CD14-positive monocyte (primary cell): Measurements from ENCODE around the gene TMEM106A. TPM values are rescaled to one million over a fixed set of nuclear protein-coding genes. Genes with fewer than 3 reads are reported as not detected.
"Not testable (repeated sequence)": the region's sequence is repeated elsewhere in the genome, so short reads cannot be mapped to it uniquely, and the experiment has no call there.

ENCODE experiments used
- DNase-seq, 3 donors: peaks; one replicate each; pipeline ENCODE4 v3.0.0-alpha.2; 2011 to 2022
- H2AFZ ChIP-seq: 2 replicates; pipeline ENCODE4 v1.6.0; 2012; ENCODE audit warnings: mild to moderate bottlenecking, low read depth, low read length, inconsistent platforms; ENCODE audit not compliant: insufficient read depth, poor library complexity, severe bottlenecking
- H3K27ac ChIP-seq, 2 donors: 1 replicate in 1 of 2; 2 replicates in 1 of 2; pipeline ENCODE4 v1.5.1; 2012 to 2013; ENCODE audit warnings: low read length in 2 of 2, control low read depth in 1 of 2, inconsistent platforms in 1 of 2, low read depth in 1 of 2, mild to moderate bottlenecking in 1 of 2
- H3K27me3 ChIP-seq, 2 donors: one replicate each; pipeline versions ENCODE4 v1.6.0 to v1.6.1; 2011 to 2013; ENCODE audit warnings: low read length in 2 of 2; ENCODE audit not compliant: control insufficient read depth in 2 of 2, insufficient read depth in 2 of 2
- H3K36me3 ChIP-seq, 2 donors: replicated peaks in 1 of 2; 1 replicate in 1 of 2; 2 replicates in 1 of 2; pipeline versions ENCODE4 v1.5.1 to v1.6.1; 2012 to 2013; ENCODE audit warnings: low read length in 2 of 2, control low read depth in 1 of 2, inconsistent platforms in 1 of 2, mild to moderate bottlenecking in 1 of 2; ENCODE audit not compliant: insufficient read depth in 2 of 2, control insufficient read depth in 1 of 2
- H3K4me1 ChIP-seq, 2 donors: 1 replicate in 1 of 2; 2 replicates in 1 of 2; pipeline versions ENCODE4 v1.5.1 to v1.6.1; 2012 to 2013; ENCODE audit warnings: low read length in 2 of 2, control low read depth in 1 of 2, inconsistent platforms in 1 of 2, mild to moderate bottlenecking in 1 of 2, moderate library complexity in 1 of 2; ENCODE audit not compliant: insufficient read depth in 2 of 2, control insufficient read depth in 1 of 2
- H3K4me2 ChIP-seq: replicated peaks from 2 replicates; pipeline ENCODE3; 2012; ENCODE audit warnings: low read length, moderate library complexity, mild to moderate bottlenecking; ENCODE audit not compliant: poor library complexity, severe bottlenecking; ENCODE audit errors: extremely low read depth
- H3K4me3 ChIP-seq, 3 experiments: fragments of 200-600 bp in 1 of 3; sonication (generic) in 1 of 3; replicated peaks in 1 of 3; 1 replicate in 2 of 3; 2 replicates in 1 of 3; pipeline ENCODE4 v1.5.1; 2011 to 2013; ENCODE audit warnings: low read length in 3 of 3, mild to moderate bottlenecking in 3 of 3, control low read depth in 2 of 3, low read depth in 2 of 3, inconsistent platforms in 1 of 3, moderate library complexity in 1 of 3
- H3K79me2 ChIP-seq: 2 replicates; pipeline ENCODE4 v1.6.0; 2012; ENCODE audit warnings: mild to moderate bottlenecking, control low read depth, inconsistent platforms, low read length, moderate library complexity; ENCODE audit not compliant: insufficient read depth
- H3K9ac ChIP-seq: 2 replicates; pipeline ENCODE4 v1.6.0; 2017; ENCODE audit warnings: low read length, mild to moderate bottlenecking; ENCODE audit not compliant: insufficient read depth, poor library complexity, severe bottlenecking
- H3K9me3 ChIP-seq, 2 donors: replicated peaks in 1 of 2; 1 replicate in 1 of 2; 2 replicates in 1 of 2; pipeline versions ENCODE4 v1.5.1 to v1.6.1; 2012 to 2013; ENCODE audit warnings: low read length in 2 of 2, control low read depth in 1 of 2; ENCODE audit not compliant: control insufficient read depth in 1 of 2, insufficient read depth in 1 of 2
- H4K20me1 ChIP-seq: 2 replicates; pipeline ENCODE4 v1.6.0; 2012; ENCODE audit warnings: mild to moderate bottlenecking, low read length, control low read depth, moderate library complexity; ENCODE audit not compliant: insufficient read depth
- H3K27ac Mint-ChIP-seq, 7 donors: one replicate each; pipeline ENCODE4 v1.8.0; 2020; ENCODE audit warnings: mild to moderate bottlenecking in 7 of 7, mixed read lengths in 7 of 7, moderate library complexity in 6 of 7, inconsistent platforms in 2 of 7
- H3K27me3 Mint-ChIP-seq, 3 donors: one replicate each; pipeline ENCODE4 v1.8.0; 2021 to 2022; ENCODE audit warnings: low read depth in 3 of 3, mild to moderate bottlenecking in 3 of 3, mixed read lengths in 3 of 3, moderate library complexity in 3 of 3, inconsistent platforms in 1 of 3
- H3K36me3 Mint-ChIP-seq, 2 donors: one replicate each; pipeline ENCODE4 v1.8.0; 2020; ENCODE audit warnings: mixed read lengths in 2 of 2, inconsistent platforms in 1 of 2, mild to moderate bottlenecking in 1 of 2
- H3K4me1 Mint-ChIP-seq: one replicate; pipeline ENCODE4 v1.8.0; 2020; ENCODE audit warnings: mild to moderate bottlenecking, mixed read lengths
- H3K4me3 Mint-ChIP-seq, 2 donors: one replicate each; pipeline ENCODE4 v1.8.0; 2020; ENCODE audit warnings: mild to moderate bottlenecking in 2 of 2, mixed read lengths in 2 of 2, moderate library complexity in 1 of 2
- H3K9me3 Mint-ChIP-seq, 7 donors: one replicate each; pipeline ENCODE4 v1.8.0; 2020 to 2022; ENCODE audit warnings: mixed read lengths in 7 of 7, mild to moderate bottlenecking in 6 of 7, moderate library complexity in 6 of 7, inconsistent platforms in 2 of 7
- CTCF ChIP-seq: fragments of 200-600 bp; IDR thresholded peaks from one replicate; pipeline ENCODE4 v1.8.0; 2022; ENCODE audit warnings: antibody characterized with exemption, mild to moderate bottlenecking
- WGBS: methylation state at CpG from one replicate; pipeline ENCODE4 v1.1.5; 2013; ENCODE audit warnings: missing lambda C conversion rate; ENCODE audit not compliant: insufficient coverage; 5-methylcytosine and 5-hydroxymethylcytosine counted together
- intact Hi-C, 2 donors: fragments of 100-400 bp; cut with micrococcal nuclease; formaldehyde crosslinking; loops; one replicate each; pipeline versions ENCODE4 v1.15.0 to v1.15.1; 2023
- polyA plus RNA-seq, 3 donors: library from polyadenylated mRNA; depleted of rRNA in 1 of 3; unstranded in 2 of 3; stranded (reverse) in 1 of 3; fragments of 300-500 nt in 2 of 3; fragments of >200 nt in 1 of 3; fragmentation: Illumina TruSeq in 2 of 3; gene quantifications; 1 replicate in 2 of 3; 2 replicates in 1 of 3; pipeline ENCODE4 v1.2.3, GENCODE V29; 2012 to 2021

TMEM106A gene
- polyA plus RNA-seq, 3 donors: 6.9 to 26.6 (median 8.0) TPM

DNA sequence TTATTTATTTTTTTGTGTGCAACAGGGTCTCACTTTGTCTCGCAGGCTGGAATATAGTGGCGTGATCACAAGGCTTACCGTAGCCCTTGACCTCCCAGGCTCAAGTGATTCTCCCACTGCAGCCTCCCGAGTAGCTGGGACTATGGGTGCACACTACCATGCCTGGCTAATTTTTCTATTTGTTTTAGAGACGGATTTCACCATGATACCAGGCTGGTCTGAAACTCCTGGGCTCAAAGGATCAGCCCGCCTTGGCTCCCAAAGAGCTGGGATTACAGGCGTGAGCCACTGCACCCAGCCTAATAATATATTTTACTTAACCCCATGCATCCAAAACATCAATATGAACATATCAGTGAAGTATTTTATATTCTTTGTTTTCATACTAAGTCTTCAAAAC lies 14.7 kb downstream of the TMEM106A start:
- TF ChIP-seq CTCF: no peak
- Mint-ChIP-seq H3K27ac (no peak overlapping the region), H3K27me3 (peaks cover 0 to 2% (median 0%) of the 10 kb centered on the region in 3 donors), H3K4me1 (no peaks in the 10 kb centered on the region), H3K9me3 (no peaks in the 10 kb centered on the region), H3K36me3 (peaks cover 26 to 49% of the 10 kb centered on the region in 2 donors), H3K4me3 (no peak overlapping the region)
- peaks cover 16% of the 10 kb centered on the region for H4K20me1 ChIP-seq
- no peak for DNase-seq
- no peaks in the 10 kb centered on the region for H3K79me2 ChIP-seq
- no peak overlapping the region for H2AFZ ChIP-seq
- H3K27me3 ChIP-seq: no peaks in the 10 kb centered on the region
- WGBS: 96% methylated on average over 5 of the region's 7 CpGs
- no peaks in the 10 kb centered on the region for H3K4me1 ChIP-seq
- H3K4me2 ChIP-seq: no peak overlapping the region
- intact Hi-C loops: no loop called here
- H3K9me3 ChIP-seq: no peaks in the 10 kb centered on the region
- H3K4me3 ChIP-seq: no peak overlapping the region
- peaks cover 29 to 46% of the 10 kb centered on the region in 2 donors for H3K36me3 ChIP-seq
- H3K27ac ChIP-seq: no peak overlapping the region
- no peak overlapping the region for H3K9ac ChIP-seq

DNA sequence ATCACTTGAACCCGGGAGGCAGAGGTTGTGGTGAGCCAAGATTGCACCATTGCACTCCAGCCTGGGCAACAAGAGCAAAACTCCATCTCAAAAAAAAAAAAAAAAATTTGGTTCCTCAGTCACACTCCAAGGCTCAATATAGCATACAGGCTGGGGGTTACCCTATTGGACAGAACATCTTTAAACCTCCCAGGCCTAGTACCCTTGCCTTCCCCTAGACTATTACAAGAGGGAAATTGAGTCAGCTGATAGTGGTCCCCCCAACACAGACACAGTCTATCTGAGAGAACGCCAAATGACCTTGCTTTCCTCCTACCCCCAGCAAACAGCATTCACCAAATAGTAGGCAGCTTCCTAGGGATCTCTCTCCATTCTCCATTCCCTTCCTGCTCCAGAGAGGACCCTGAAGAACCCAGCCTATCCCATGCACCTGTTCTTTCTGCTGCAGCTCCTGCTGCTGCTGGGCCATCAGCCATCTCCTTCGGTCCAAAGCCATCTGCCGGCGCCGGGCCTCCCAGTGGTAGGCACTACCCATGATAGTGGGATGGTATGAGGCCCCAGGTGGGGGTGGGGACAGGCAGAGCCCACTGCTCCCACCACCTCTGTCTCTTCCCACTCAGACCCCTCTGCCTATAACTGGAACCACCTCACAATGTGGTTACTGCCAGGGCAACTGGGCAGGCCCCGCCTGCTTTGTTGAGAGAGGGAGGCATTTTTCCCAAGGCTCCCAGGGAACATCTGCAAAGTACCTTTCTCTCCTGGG lies 16.5 kb downstream of the TMEM106A start, which contains the start of gene CCDC200:
Gene CCDC200, minus strand, starts transcription at position 604 of the 763 bp plus-strand sequence. Its CDS starts 69 bp downstream, at position 535.
- H3K9me3 Mint-ChIP-seq, H2AFZ ChIP-seq, H3K9me3 ChIP-seq, DNase-seq, H3K27me3 Mint-ChIP-seq, H3K27ac Mint-ChIP-seq, H3K4me1 Mint-ChIP-seq, H3K4me2 ChIP-seq, H3K79me2 ChIP-seq, H3K4me3 ChIP-seq, H3K27me3 ChIP-seq, H3K27ac ChIP-seq, H3K9ac ChIP-seq, intact Hi-C loops, H3K4me3 Mint-ChIP-seq, H3K4me1 ChIP-seq: not testable (repeated sequence)
- WGBS: no CpG with 5 or more reads among the region's 7 CpGs
- Histone ChIP-seq H4K20me1 (peaks cover 15% of the 10 kb centered on the region), H3K36me3 (peaks cover 28 to 32% of the 10 kb centered on the region in 2 donors)
- peaks cover 17 to 33% of the 10 kb centered on the region in 2 donors for H3K36me3 Mint-ChIP-seq

GRCh38 chr17:43231205-43232020 lies 19.7 kb downstream of the TMEM106A start:
- intact Hi-C loops, H3K9me3 Mint-ChIP-seq, H3K36me3 Mint-ChIP-seq, H3K4me1 Mint-ChIP-seq, H3K4me1 ChIP-seq, H3K9me3 ChIP-seq, H3K4me2 ChIP-seq, H3K27me3 ChIP-seq, H3K27ac Mint-ChIP-seq, H3K79me2 ChIP-seq, H2AFZ ChIP-seq, H3K36me3 ChIP-seq, H3K27me3 Mint-ChIP-seq, H4K20me1 ChIP-seq: not testable (repeated sequence)
- Histone ChIP-seq H3K4me3 (peak overlapping the region in 1 of 3 experiments; percentile 67), H3K9ac (peak overlapping the region; percentile 36), H3K27ac (peak overlapping the region; percentile 13 to 45)
- peak overlapping the region in 1 of 2 donors; percentile 37 for H3K4me3 Mint-ChIP-seq
- peak in 1 of 3 donors; percentile 1 for DNase-seq
- no CpG with 5 or more reads among the region's 40 CpGs for WGBS
